T follicular helper cell (primary cell): ENCODE measurements around the gene PRR19.
A peak's percentile ranks its signal among the peaks of the same experiment; 100 is the strongest.
"Not testable (repeated sequence)": the region's sequence is repeated elsewhere in the genome, so short reads cannot be mapped to it uniquely, and the experiment has no call there.

Source experiments
- DNase-seq: peaks from one replicate; pipeline ENCODE4 v3.0.0-alpha.2; 2020; ENCODE audit warnings: low read depth
- total RNA-seq, 2 experiments: gene quantifications; one replicate each; lab custom pipeline; 2026; lab: John Stamatoyannopoulos, UW

PRR19 gene
- total RNA-seq = 0.36 to 0.48 reads per million in 2 experiments

- no peak for DNase-seq
Measured at GRCh38 chr19:42301646-42302203, at the start of gene PRR19. PRR19 (plus strand) TSS chr19:42302132; CDS start chr19:42309585, 7,453 bp downstream.

- no peak for DNase-seq
Measured at GRCh38 chr19:42252365-42253244, 49.3 kb upstream of the PRR19 start.

GRCh38 chr19:42253245-42254088 is 48.5 kb upstream of the PRR19 start:
- peak; percentile 56 for DNase-seq

GRCh38 chr19:42254089-42254849 is 47.7 kb upstream of the PRR19 start:
- DNase-seq = peak; percentile 75

- DNase-seq = peak; percentile 88
Measured at GRCh38 chr19:42254850-42255765, 46.8 kb upstream of the PRR19 start, which contains the start of gene ERF. ERF (minus strand) TSS chr19:42255128; CDS start chr19:42254999, 129 bp downstream.

GRCh38 chr19:42255766-42256745 is 45.9 kb upstream of the PRR19 start:
- DNase-seq = no peak

- not testable (repeated sequence) for DNase-seq
Measured at GRCh38 chr19:42257842-42258241, 44.1 kb upstream of the PRR19 start.

- DNase-seq = no peak
Measured at GRCh38 chr19:42261763-42262162, 40.2 kb upstream of the PRR19 start.

- not testable (repeated sequence) for DNase-seq
Measured at GRCh38 chr19:42266105-42266504, 35.8 kb upstream of the PRR19 start.

GRCh38 chr19:42266928-42267603 is 34.9 kb upstream of the PRR19 start:
- not testable (repeated sequence) for DNase-seq

GRCh38 chr19:42267644-42268141 is 34.2 kb upstream of the PRR19 start:
- DNase-seq = no peak

- peak; percentile 99 for DNase-seq
Measured at GRCh38 chr19:42268142-42268703, 33.7 kb upstream of the PRR19 start.

GRCh38 chr19:42268704-42269477 is 33.0 kb upstream of the PRR19 start, which contains the start of gene CIC:
CIC (plus strand) TSS chr19:42269252; CDS start chr19:42271784, 2,532 bp downstream.
- DNase-seq = peak; percentile 99

GRCh38 chr19:42269478-42270345 is 32.2 kb upstream of the PRR19 start:
- no peak for DNase-seq

GRCh38 chr19:42270346-42271044 is 31.4 kb upstream of the PRR19 start:
- peak; percentile 74 for DNase-seq
